Glomerular endothelial cell (primary cell): Measurements from ENCODE around the gene MYZAP. TPM values are rescaled to one million over a fixed set of nuclear protein-coding genes. Genes with fewer than 3 reads are reported as not detected.

Source experiments
- DNase-seq: peaks from one replicate; pipeline ENCODE4 v3.0.0-alpha.2; 2011; ENCODE audit warnings: low read depth, low spot score; ENCODE audit errors: extremely low read depth
- total RNA-seq: library from RNA; depleted of rRNA; stranded (reverse); fragments of >200 nt; gene quantifications from 2 replicates; pipeline ENCODE4 v1.2.3, GENCODE V29; 2015

MYZAP gene
- total RNA-seq, 1 donor from 2014 or later = 23.0 TPM

DNA sequence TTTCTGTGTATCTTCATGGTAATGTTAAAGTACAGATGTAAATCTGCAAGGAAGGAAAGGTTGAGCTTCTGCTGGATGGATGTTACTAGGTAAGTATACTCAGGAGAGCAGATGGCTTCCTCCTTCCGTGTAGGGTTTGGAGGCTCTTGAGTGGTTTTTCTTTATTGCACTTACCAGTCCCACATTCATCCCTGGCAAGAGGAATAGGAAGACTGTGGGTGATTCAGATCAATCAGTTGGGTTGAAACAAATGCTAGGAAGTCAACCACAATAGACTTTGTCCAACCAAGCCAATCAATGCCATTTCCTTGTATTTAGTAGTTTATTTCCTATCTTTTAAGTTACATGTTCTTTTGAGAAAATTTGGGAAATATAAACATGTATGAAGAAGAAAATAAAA is 26.6 kb downstream of the MYZAP start:
- no peak for DNase-seq

DNA sequence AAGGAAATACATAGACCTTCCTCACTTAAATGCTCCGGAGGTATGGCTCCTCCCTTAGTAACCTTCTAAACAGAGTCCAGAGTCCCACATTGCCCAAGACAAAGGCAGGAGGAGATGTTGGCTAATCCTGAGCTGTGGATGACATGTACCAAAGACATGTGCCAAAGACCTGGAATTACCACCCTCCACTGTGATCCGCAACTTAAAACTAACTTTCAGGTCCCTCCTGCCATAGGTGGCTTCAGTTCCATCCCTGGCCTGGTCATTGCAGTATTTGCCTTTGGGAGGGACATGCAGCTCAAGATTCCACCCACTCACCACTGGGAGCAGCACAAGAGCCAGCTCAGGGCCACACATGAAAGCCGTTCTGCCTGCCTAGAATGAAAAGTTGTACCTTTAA is 28.0 kb downstream of the MYZAP start:
- no peak for DNase-seq

DNA sequence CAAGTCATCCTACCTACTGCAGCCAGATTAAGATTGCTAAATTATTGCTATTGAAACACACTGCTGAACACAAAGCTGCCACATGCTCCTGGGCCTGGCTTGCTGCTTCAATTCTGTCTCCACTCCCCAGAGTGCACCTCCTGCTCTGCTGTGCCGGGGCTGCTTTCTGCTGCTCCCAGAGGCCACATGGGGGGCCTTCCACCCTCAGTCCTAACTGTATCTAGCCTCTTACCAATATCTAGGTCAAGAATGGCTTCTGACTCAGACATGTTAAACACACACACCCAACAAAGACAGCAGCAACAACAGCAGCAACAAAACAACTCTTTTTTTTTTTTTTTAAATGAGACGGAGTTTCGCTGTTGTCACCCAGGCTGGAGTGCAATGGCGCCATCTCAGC is 33.0 kb downstream of the MYZAP start:
- no peak for DNase-seq

DNA sequence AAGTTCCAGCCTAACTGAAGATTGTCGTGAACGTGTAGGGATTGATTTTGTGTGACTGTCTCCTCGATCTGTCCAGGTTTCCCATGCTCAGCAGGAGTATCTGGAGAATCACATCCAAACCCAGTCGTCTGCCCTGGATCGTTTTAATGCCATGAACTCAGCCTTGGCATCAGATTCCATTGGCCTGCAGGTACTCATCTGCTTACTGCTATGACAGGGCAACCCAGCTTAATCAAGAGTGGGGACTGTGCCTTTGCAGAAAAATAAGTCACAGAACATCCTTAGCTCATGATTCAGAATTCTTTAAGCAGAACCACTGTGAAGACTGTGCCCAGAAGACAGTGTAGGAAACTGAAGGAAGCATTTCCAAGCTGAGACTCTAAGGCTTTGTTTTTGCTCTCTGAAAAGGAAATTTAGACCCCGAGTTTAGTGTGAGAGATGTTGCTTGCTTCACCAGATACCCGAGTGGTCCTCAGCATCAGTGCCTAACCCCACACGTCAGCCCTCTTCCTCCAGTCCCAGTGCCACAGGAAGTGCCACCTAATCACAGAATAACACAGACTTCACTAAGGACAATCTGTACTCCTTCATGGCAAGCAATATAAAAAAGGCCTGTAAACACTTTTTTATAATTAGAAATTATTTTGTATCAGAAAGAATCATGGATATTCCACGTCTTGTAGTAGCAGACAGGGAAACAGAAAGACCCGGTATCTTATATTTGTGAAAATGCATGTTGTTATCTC is 34.2 kb downstream of the MYZAP start:
- DNase-seq = no peak

DNA sequence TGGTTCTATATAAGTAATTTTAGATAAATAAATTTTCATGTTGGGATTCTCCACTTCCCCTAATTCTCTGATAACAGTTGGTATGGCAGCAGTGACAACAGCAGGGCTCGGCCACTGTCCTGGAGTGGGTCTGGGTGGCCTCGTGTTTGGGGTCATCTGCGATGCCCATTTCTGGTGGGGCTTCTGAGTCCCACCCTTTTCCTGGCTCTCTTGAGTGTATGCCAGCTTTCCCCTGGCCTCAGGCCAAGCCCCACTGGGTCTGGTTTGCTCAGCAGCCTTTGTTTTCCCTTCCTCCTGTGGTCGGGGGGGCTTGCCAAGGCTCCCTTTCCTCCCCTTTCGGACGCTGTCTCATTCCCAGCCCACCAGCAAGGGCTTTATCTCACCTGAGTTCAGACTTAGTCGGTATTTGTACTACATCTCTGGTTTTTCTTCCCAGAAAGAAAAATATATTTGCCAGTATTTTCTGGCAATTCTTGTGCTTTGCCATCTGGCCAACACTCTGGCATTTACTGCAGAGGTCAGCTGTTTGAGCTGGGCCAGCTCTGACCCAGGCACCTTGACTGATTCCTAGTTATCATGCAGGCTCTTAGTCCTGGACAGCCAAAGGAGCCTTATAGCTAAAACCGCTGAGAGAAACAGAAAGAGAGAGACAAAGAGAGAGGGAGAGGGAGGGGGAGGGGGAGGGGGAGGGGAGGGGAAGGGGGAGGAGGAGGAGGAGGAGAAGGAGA is 35.2 kb downstream of the MYZAP start:
- DNase-seq = no peak

DNA sequence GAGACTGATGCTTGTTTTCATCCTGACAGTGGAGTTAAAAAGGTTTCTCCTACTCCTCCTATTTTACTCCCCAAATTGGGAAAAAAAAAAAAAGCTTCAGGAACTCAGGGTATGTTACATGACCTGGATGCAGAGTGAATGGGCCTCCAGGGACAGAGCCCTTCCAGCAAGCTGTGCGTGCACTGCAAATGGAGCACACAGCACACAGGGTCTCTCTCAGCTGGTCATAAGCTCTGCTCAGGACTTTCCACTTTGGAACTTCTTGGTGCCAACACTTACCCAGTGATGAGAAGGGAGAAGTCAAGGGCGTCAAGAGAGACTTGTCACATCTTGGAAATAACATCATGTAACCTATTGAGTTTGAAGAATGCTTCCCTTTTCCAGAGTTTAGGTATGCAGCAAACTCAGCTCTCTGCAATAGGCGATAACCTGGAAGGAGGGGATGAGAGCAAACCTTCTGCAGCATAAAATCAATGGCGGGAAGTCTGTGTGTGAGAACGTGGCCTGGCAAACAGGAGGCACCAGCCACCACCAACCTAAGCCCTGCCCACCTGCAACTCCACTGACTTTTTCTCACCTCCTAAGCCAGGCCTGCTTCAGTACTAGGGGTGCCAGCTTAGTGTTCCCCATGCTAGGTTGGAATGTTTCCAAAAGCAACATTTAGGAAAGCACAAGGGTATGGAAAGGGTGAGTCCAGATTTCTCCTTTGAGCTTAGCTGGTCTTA is 39.8 kb downstream of the MYZAP start:
- no peak for DNase-seq

DNA sequence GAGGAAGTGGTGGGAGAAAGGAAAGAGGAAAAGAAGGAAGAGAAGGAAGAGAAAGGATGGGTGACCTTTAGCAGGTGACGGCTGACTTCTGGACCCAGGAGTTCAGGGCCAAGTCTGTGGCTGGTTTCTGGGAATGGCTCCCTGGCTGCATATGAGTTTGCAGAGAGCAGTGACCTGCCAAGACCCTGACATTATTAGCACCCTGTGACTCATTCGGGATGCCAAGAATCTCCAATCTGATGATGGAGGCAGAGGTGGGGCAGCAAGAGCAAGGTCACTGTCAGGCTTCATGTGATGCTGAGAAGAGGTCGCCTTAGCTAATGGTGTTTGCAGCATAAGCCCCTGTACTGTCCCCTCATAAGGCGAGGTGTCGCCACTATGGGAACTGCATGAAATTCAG is 42.6 kb downstream of the MYZAP start:
- no peak for DNase-seq

DNA sequence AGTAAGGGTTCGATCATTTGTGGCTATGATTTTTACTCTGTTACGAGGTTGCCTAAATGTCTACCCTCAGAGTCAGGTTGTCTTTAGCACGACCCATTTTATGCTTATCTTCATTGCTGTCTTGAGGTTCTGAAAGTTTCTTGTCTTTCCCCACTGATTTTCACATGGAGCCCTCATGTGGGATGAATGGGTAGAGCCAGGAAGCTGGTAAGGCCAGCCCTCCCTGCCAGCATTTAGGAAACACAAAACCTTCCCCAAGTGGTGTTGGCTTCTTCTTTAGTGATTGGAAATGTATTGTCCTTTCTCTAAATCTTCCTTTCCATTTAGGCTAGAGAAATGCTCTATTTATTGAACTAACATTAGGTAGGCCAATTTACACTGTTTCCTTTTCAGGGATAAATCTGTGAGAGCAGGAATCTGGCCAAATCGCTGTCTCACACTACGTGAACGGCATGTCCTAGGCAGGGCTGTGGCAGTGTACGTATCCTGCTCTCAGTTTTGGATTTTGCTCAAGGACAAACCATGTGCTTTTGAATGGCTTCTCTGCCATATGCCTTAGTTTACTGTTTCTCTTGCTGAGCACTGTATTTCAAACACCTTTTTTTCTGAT is 43.7 kb downstream of the MYZAP start:
- DNase-seq = no peak

DNA sequence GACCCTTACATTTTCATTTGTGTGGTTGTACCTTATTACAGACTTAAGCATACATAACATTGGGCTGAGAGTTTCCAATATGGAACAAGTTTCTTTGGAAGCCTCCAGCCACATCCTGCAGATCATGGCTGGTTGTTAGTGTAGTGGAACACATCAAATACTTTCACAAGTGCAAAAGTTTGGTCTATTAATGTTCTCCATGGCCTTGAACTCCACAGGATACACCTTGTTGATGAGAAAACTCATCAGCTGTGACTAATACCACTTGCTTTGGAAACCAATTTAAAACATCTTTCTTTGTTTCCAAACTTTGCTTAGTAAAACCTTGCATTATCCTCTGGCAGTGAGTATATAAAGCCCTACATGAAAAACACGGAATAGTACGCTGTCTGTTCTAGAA is 46.1 kb downstream of the MYZAP start:
- no peak for DNase-seq

DNA sequence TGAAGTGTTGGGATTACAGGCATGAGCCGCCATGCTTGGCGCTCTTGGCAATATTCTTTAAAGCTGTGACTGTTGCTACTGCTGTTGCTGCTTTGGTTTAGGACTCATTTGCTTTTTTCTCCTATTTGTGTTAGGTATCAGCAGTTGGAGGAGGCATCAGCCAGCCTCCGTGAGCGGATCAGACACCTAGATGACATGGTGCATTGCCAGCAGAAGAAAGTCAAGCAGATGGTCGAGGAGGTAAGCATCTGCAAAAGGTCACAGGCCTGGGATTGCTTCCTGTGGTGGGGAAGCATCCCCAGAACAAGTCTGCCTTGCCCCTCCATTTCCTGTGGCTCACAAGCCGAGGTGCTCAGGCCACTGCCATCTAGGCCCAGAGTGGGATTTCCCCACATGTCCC is 47.6 kb downstream of the MYZAP start:
- no peak for DNase-seq

DNA sequence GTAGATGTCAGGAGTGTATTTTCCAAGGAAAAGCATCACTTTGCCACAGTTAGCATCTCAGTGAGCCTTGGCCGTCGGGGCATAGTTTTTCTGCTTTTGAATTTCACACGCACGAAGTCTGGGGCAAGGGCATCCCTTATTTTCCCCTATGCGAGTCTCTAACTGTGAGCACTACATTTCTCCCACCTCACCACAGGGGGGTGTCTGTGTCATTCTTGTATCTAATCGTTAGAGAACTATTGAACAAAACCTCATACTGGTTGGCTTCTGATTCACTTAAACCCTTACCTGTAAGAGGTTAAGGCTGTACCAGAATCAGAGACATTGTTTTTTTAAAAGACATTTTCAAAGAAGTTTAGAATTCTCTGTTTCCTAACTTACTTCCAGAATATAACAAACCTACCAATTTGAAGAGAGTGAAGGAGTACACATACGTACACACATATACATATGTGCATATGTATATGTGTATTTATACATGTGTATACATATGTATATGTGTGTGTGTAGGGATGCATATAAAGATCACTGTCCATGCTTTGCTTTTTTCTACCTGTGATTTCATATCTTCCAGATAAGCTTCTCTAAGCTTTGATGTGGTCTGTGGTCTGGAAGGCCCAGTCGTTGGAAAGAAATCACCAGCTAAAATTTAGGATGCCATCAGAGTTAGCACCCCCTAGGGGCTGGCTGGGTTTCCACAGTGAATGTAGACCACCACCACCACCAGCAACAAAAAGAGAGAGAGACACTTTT is 49.4 kb downstream of the MYZAP start:
- no peak for DNase-seq

DNA sequence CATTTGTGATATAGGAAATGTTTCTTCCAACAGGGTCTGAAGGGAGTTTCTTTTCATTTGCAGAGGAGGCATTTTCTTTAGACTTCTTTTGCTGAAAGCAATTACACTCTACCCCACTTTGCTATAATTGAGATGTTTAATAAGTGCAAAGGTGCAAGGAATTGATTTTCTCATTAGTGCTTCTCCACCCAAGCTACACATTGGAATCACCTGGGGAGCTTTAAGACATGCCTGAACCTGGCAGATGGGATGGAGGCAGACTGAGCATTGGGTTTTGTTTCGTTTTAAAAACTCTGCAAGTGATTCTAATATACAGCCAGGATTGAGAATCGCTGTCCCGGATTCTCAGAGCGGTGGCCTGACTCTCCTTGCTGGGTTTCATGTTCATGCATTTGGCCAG is 52.1 kb downstream of the MYZAP start:
- no peak for DNase-seq

DNA sequence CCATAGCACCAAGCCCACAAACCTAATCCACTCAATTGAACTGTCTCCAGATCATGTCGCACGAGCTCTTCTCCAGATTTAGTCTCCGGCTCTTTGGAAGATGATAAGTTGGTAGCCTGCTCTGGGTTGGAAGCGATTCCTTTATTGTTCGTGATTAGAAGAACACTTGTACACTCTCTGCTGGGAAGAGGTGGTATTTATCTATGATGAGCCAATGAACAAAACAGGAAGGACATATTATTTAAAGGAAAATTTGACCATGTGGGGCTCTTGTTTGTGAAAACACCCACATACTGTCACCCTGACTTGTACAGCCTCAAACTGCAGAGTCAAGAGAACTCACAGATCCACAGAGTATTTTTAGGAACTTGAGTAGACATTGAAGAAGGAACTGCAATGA is 54.4 kb downstream of the MYZAP start:
- DNase-seq = no peak

DNA sequence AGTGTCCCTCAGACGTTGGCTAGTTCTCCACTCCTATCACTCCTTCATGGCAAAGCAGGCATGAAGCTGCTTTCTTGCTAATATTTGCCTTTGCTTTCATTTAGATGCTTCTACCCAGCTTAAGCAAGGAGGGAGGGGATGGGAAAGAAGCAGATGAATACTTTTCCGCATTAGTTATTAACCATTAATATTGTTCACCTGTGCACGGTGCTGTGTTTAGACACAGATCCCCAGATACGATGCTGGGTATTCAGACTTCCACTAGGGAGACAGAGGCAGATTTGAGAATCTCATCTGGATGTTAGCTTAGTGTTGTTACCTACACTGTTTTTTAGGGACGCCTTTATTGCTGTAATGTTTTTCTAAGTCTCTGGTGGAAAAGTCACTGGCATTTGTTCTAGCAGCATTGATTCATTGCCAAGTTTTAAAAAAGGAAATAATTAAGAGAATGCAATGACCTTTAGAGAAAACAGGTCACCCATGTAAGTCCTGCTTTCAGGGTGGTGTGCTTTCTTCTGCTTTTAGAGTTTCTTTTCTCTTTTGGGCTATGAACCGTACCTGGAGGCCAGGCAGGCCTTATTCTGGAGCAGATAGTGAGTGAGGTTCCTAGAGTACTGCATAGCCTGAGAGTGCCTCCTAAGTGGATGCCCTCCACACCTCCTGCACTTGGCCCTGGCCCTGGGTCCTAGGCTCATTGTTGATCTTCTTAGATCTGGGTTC is 55.5 kb downstream of the MYZAP start:
- DNase-seq = no peak

DNA sequence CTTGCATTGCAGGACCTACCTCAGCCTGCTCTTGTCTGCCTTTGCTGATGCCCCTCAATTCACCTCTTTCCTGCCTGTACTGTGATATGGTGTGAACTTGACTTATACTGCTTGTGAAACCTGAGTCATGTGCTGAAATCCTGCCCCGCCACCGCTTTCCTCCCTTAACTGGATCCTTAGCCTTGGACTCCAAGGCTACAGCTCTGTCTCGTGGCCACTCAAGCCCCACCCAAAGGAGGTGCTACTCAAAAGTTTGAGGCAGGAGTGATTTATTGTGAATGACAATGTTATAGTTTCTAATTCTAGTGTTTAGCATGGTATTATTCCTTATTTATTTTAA is 56.1 kb downstream of the MYZAP start:
- DNase-seq = no peak

DNA sequence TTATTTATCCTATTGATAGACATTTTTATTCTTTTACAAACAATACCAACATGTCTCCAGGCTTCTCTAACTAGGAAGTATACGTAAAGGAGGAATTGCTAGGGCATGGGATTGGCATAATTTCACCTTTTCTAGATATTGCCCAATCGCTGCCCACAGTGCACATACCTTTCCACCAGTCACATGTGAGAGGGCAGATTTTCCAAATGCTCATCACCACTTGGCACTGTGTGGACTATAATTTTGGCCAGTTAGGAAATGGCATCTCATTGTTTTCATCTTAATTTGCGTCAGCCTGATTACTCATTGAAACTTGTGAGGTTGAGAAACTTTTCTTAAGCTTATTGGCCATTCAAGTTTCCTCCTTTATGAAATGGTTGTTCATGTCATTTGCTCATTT is 57.4 kb downstream of the MYZAP start:
- no peak for DNase-seq

DNA sequence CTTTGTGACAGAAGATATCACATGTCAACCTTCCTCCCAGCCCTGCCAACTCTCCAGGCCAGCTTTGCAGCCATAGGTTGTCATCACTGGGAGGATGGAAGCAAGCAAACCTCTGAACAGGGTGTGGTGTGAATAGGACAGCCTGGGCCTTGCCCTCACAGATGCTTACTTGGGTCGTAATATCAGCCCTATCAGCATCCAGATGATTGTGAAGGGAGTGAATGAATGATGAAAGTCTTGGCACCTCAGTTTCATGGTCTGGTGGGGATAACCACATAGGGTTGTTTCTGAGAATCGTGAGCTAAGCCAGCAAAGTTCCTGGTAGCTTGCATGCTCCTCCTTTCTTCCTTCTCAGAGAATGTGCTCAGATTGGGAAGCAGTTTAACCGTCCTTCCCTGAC is 59.7 kb downstream of the MYZAP start:
- no peak for DNase-seq

DNA sequence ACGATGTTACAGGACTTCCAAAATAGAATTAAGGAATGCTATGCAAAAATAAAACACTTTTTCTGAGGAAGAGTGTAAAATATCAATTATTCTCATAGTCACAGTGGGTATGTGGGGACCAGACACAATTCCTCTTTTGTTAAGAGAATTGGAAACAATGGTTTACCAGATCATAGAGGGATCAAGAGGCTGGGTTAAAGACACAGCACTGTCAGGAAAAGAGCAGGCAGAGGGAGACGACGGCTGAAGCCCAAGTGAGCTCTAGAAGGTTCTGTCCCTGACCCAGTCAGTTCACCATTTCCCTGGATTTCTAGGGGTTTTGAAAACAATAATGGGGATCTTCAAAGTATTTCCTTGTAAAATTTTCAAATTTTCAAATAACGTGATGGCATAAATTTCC is 60.8 kb downstream of the MYZAP start:
- no peak for DNase-seq

DNA sequence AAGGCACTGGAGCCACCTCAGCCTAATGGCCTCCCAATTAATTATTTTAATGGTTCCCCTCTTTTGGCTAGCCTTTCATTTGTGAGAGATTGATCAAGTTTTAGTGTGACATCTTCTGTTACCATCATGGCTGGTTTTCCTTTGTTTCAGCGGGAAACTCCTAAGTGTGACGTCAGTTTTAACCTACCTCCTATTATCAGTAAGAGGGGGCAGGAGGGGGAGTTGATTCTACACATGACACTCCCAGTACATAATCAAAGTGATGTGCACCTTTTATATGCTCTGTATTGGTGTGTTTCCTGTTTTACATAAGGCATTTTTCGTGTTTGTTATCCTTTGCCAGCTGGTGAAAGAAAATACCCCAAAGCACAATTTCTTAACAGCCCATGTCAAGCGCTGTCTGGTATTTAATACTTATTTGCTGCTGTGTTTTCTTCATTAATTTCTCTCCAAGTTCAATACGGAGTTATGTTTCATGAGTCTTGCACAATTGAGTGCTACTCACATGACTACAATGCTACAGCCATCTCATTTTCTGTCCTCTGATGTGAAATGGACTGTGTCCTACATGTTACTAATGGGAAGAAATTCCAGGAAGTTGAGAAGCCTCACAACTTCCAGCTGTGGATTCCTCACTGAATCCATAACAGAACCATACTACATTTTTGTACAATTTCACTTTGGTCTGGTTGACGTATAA is 62.6 kb downstream of the MYZAP start:
- no peak for DNase-seq

DNA sequence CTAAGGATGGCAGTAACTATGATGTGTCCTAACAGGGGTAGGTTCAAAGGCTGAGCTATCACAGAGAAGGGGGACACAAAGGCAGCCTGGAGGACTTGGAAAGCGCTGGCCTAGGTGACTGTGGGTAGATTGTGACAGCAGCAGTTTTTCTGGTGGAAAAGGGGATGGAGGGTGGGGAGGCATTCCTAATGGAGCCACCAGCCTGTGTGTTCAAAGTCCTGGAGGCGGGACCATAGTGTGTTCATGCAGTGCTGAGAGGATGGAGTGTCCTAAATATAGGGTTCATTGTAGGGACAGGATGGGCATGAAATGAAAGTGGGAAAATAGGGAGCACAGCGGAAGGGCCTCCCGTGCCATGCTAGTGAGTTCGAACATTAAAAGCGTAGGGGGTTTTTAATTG is 63.3 kb downstream of the MYZAP start:
- DNase-seq = no peak
